SKM-1 (cell line): ENCODE results near the gene KMT2E.

Experiments
- DNase-seq: peaks from one replicate; lab custom pipeline; 2025; ENCODE audit not compliant: unreplicated experiment; lab: John Stamatoyannopoulos, UW

KMT2E gene

GRCh38 chr7:105068886-105069285 is 54.9 kb downstream of the KMT2E start:
- no peak for DNase-seq

DNA sequence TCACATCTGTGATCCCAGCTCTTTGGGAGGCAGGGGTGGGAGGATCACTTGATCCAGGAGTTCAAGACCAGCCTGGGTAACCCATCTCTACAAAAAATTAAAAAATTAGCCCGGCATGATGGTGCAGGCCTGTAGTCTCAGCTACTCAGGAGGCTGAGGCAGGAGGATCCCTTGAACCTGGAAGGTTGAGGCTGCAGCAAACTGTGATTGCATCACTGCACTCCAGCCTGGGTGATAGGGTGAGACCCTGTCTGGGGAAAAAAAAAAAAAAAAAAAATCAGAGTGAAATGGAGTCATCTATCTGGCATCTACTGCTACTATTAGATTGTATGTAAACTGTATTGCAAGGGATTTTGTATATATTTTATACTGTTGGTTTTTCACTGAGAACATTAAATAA is 59.1 kb downstream of the KMT2E start:
- DNase-seq: no peak

DNA sequence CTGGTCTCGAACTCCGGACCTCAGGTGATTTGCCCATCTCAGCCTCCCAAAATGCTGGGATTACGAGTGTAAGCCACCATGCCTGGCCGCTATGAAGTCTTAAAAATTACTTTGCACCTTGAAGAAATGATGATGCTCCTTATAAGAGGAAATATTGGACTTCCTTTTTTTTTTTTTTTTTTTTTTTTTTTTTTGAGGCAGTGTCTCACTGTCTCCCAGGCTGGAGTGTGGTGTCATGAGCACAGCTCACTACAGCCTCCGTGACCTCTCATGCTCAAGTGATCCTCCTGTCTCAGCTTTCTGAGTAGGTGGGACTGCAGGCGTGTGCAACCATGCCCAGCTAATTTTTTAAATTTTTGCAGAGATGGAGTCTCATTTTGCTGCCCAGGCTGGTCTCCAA is 65.3 kb downstream of the KMT2E start:
- no peak for DNase-seq

DNA sequence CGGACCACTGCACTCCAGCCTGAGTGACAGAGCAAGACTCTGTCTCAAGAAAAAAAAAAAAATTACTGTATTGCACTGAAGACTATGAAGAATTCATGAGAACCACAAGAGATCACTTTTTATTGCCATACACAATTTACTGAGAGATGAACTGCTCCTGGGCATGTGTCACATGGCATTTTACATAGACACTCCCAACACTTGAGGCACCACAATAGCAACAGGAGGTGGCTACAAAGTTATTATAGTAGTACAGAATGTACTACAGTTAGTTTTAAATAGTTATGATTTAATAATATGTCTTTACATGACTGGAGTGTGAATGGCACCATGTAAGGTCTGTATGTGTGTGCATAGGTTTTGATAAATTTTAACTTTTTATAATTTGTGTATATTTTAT is 70.6 kb downstream of the KMT2E start:
- no peak for DNase-seq

- DNase-seq: no peak
Measured at GRCh38 chr7:105086850-105087249, 72.8 kb downstream of the KMT2E start.

- no peak for DNase-seq
Measured at GRCh38 chr7:105087981-105088380, 74.0 kb downstream of the KMT2E start.

GRCh38 chr7:105088456-105088855 is 74.5 kb downstream of the KMT2E start:
- DNase-seq: no peak

DNA sequence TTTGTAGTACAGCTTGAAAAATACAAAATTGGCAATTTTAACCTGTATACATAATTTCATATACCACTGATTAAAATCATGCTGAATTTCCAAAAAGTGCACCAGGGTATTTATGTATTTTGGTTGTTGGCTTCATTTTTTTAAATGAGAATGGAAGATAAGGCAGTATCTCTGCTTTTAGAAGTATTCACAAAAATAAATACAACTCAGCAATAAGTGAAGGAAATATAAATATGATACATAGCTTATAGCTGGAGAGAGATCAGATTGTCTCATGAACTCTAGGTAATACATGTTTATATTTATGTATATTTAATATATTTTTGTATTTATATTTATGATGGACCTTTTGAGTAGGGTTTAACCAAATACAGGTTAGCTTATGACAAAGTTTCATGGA is 81.0 kb downstream of the KMT2E start:
- DNase-seq: no peak

DNA sequence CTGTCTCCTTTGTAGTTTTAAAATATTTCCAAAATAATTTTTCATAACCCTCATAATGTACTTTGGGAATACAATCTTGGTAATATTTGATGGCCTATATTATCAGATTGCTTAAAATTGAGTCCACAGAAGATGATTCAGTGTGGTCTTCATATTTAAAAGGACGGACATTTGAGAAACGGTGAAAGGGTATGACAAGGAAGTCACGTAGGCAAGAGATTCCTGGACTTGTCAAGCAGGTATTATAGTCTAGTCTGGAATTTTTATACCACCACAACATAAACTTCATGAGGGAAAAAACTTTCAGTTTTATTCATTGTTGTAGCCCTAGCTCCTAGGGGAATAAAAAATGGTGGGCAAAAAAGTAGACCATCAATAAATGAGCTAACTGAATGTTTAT is 82.3 kb downstream of the KMT2E start:
- no peak for DNase-seq

- DNase-seq: no peak
Measured at GRCh38 chr7:105097619-105098018, 83.6 kb downstream of the KMT2E start.

DNA sequence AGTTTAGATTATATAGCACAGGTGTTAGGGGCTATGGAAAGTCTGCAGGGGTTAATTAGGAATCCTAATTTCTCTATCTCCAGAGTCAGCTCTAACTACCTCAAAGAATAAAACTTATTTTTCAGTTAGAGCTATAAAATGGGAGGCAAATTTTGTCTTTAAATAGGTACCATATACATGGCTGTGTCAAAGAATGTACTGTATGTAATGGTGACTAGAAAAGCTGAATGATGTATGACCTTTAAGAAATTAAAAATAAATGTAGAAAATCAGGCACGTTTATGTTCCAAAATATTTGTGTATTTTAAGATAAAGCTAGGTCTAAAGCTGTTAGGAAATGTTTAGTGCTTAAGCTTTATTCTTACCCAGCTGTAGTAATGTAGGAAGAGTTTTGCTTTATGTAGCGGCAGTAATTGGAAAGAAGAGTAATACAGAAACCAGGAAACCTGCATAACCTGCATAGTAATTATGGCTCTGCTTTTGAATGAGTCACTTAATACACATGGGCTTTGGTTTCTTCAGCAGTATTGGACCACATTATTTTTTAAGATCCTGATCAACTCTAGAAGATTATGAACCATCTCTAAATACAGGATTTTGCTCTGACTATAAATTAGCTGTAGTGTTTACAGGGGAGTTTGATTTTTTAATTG is 85.0 kb downstream of the KMT2E start:
- DNase-seq: no peak

- no peak for DNase-seq
Measured at GRCh38 chr7:105101864-105102263, 87.9 kb downstream of the KMT2E start.

GRCh38 chr7:105102557-105103352 is 88.8 kb downstream of the KMT2E start:
- DNase-seq: no peak

DNA sequence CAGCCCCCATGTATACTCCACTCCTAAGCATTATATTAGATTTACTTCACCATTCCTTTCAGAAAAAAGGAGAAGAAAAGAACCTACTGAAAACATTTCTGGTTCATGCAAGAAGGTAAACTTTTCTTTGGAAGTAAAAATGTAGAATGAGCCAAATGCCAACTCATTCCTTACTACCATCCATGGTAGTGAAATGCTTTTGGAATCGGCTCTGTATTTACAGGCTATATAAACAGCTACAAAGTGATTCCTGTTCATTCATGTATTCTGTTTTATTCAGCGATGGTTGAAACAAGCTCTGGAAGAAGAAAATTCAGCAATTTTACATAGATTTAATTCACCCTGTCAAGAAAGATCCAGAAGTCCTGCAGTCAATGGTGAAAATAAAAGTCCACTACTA is 91.6 kb downstream of the KMT2E start:
- no peak for DNase-seq

GRCh38 chr7:105106473-105106872 is 92.5 kb downstream of the KMT2E start:
- DNase-seq: no peak

DNA sequence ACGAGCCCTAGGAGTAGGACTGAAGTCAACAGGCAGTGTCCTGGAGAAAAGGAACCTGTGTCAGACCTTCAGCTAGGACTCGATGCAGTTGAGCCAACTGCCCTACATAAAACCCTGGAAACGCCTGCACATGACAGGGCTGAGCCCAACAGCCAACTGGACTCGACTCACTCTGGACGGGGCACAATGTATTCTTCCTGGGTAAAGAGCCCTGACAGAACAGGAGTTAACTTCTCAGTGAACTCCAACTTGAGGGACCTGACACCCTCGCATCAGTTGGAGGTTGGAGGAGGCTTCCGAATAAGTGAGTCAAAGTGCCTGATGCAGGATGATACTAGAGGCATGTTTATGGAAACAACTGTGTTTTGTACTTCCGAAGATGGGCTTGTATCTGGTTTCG is 93.5 kb downstream of the KMT2E start:
- DNase-seq: no peak

DNA sequence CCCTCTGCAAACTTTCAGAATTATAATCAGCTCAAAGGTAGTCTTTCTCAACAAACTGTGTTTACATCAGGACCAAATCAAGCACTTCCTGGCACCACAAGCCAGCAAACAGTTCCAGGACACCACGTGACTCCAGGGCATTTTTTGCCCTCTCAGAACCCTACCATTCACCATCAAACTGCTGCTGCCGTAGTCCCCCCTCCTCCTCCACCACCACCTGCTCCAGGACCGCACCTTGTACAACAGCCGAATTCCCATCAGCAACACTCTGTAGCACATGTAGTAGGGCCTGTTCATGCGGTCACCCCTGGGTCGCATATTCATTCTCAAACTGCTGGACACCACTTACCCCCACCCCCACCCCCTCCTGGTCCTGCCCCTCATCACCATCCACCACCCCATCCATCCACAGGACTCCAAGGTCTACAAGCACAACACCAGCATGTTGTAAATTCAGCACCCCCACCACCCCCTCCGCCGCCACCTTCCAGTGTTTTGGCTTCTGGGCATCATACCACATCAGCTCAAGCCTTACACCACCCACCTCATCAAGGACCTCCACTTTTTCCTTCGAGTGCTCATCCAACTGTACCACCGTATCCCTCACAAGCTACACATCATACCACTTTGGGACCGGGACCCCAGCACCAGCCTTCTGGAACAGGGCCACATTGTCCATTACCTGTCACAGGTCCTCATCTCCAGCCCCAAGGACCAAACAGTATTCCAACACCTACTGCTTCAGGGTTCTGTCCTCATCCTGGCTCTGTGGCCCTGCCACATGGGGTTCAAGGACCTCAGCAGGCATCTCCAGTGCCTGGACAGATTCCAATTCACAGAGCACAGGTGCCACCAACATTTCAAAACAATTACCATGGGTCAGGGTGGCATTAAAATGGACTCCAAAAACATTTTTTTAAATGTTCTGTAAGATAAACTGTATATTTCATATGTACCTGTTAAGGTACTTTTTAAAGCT is 98.7 kb downstream of the KMT2E start:
- DNase-seq: no peak

DNA sequence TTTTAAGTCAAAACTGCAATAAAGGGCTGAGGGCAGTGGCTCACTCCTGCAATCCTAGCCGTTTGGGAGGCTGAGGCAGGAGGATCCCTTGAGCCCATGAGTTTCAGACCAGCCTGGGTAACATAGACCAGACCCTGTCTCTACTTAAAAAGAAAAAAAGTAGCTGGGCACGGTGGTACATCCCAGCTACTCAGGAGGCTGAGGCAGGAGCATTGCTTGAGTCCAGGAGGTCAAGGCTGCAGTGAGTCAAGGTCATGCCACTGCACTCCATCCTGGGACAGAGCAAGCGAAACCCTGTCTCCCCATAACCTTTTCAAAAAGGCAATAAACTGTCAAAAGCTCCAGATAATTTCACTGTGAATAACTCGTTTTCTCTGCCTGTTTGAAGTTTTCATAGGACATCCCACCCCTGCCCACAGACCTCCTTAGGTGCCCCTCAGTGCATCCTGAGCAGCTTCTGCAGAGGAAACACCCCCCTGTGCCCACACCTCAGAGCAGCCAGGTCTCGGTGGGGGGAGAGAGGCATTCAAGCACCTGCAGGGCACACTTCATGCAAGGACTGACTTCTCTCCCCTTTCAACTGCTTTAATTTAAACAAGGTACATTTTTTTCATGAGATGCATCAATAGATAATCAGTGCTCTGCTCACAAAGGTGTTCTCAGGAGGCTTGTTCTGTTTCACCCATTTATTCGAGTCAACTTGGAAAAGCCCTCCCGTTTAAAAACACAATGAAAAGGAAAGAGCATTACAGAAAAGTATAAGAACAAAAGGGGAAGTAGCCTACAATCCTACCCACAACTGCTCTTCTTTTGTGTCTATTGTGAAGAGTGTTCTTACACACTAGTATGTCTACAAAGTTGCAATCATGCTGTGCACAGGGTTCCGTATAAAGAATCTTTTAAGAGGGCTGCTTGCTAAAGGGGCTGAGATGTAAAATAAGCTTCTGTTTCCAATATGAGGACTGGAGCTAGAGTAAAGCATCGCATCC is 104.9 kb downstream of the KMT2E start:
- no peak for DNase-seq

DNA sequence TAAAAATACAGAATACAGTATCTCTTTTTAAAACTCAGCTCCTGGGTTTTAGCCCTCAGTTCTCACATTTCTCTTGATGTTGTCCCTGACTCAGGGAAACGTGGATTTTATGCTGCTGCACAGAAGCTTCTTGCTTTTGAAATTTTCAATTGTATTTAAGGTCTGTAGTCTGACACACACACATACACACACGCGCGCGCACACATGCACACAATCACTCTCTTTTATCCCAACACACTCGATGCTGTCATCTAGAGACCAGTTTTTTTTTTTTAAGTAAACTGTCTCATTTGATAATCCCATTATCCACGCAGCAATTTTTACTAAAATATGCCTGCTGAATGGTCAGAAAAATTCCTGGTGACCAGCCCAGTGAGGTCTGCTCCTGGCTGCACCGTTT is 108.6 kb downstream of the KMT2E start:
- DNase-seq: no peak

GRCh38 chr7:105125745-105126144 is 111.7 kb downstream of the KMT2E start:
- DNase-seq: no peak
